GM21447 (cell line): Measurements from ENCODE around the gene SUN3.
A peak's percentile ranks its signal among the peaks of the same experiment; 100 is the strongest.
"Not testable (repeated sequence)": the region's sequence is repeated elsewhere in the genome, so short reads cannot be mapped to it uniquely, and the experiment has no call there.

Experiments used
- ATAC-seq: cut with Tn5 transposase; IDR thresholded peaks from one replicate; pipeline ENCODE4 v1.9.1; 2021; ENCODE audit not compliant: unreplicated experiment

The SUN3 gene

DNA sequence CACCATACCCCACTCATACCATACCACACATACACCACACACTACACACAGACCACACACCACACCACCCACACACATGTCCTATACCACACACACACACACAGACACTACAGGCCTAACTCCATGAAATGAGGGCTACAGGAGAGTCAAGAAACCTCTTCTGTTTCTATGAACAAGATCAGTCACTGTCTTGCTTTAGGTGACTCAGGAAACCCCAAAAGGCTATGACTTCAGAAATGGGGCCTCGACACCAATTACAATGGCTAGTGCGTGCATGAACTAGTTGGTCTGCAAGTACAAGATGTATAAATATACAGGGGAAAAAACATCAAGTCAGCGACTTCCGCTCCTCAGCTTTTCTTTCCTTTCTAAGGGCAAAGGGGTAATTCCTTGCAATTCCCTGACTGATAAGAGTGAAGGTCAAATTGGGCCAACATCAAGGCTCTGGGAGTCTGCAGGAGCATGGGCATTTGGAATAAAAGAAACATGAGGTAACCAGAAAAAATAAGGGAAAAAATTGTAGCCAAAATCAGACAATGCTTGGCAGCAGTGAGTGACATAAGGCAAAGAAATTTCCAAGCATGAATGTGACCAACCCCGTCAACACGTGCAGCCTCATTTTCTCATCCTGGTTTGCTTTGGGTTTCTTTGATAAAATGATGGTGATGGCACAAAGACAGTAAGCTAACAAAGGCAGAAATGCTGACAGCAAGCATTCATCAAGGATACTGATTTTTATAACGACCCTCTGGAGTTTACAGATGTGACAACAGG is 82.1 kb downstream of the SUN3 start:
- ATAC-seq, result no peak

DNA sequence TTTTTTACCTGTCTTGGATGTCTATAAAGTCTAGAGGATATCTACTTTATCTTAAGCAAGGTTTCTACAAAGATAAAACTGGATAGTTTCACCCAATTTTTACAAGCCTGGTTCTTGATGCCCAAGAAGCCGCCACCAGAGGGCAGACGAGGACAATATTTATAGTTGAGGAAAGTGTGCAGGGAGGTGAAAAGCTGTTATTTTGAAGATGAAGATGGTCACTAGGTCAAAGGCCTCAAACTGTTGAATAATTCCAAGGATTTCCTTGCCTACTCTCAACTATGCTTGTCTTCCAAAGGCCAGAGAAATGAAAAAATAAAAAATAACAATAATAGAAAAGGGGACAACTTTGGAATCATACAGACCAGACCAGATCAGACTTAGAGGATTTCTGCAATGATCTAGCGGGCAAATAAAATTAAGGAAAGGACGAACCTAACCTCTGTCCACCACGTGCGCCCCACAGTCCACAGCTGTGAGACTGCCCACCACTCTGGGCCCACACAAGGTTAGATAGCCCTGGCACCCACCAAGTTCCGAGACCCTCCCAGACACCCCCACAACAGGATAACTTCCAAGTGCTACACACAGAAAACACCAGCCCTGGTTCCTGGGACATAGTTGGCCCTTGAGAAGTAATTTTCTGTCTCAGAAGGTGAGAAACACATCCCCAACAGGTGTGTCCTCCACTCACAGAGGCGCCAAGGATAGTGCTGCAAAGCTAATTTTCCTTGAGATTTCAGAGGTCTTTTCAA is 83.5 kb downstream of the SUN3 start:
- ATAC-seq, result no peak

DNA sequence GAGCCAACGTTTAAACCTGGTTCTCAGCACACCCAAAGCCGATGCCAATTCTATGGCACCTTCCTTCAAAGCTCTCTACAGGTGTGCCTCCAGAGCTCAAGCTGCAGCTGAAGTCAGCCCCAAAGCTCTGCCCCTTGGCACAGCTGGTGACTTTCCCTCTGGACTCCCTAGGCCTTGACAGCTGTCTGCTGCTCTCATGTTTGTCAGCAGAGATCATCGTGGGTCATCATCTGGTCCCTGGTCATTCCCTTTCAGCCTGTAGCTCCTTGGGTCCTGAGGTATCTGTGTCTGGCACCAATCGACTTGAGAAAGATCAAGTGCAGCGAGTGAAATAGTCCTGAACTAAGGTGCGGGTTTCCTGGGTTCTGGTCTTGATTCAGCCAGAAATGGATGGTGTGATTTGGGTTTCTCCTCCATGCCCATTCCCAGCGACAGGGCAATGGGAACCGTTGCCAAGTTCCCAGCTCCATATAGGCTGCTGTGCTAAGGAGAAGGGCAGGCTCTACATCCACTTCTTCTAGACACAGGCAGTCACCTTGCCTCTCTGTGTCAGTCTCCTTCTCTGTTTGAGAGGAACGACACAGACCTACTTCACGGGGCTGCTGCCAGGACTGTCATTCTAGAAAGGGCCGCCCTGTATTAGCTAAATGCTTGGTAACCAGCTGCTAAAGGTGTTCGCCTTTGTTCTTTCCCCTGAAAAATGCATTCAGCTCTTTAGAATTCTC is 84.2 kb downstream of the SUN3 start:
- ATAC-seq, result no peak

DNA sequence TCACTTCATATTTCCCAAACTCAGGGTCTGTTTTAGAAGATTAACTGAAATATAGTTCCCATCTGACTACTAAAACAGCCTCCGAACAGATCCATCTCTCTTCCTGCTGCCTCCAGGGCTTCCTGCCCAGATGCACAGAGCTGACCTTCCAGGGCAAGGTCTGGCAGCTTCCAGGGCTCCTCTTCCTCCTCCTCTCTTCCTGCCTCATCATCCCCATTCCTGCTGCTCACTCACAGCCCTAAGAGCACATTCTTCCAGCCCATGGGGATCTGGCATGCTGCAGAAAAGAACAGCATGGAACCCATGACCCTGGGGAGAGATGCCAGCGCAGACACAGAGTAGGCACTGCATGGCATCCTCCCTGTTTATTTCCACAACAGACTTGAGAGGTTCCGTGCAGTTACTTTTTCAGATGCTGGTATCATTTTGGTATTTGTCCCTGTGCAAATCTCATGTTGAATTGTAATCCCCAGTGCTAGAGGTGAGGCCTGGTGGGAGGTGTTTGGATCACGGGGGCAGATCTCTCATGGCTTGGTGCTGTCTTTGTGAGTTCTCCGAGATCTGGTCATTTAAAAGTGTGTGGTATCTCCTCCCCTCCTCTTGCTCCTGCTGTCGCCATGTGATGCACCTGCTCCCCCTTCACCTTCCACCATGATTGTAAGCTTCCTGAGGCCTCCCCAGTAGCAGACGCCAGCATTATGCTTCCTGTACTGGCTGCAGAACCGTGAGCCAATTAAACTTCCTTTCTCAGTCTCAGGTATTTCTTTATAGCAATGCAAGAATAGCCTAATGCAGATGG is 85.0 kb downstream of the SUN3 start:
- no peak for ATAC-seq

DNA sequence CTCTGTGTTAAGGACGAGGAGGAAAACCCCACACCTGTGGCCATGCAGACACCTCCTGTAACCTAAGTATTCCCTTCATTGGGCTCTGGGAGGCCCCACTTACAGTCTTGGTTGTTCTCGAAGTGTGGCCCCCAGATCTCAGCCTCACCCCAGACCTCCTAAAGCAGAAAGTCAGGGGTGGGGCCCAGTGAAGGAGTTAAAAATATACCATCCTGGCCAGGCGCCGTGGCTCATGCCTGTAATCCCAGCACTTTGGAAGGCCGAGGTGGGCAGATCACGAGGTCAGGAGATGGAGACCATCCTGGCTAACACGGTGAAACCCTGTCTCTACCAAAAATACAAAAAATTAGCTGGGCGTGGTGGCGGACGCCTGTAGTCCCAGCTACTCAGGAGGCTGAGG is 86.3 kb downstream of the SUN3 start:
- not testable (repeated sequence) for ATAC-seq

DNA sequence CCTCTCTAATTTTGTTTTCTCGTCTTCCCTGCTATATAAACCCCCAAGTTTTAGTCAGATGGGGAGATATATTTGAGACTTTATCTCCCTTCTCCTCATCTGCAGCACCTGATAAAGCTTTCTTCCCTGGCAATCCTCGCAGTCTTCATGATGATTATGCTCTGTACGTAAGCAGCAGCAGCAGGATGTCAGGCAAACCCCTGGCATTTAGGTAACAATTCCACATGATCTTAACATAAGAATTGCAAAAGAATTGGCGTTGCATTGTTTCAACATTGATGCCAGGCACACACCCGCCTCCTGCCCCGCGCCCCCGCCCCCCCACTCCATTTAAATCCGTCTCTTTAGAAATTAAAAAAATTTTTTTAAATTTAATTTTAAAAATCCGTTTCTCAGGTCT is 86.8 kb downstream of the SUN3 start:
- ATAC-seq, result no peak

DNA sequence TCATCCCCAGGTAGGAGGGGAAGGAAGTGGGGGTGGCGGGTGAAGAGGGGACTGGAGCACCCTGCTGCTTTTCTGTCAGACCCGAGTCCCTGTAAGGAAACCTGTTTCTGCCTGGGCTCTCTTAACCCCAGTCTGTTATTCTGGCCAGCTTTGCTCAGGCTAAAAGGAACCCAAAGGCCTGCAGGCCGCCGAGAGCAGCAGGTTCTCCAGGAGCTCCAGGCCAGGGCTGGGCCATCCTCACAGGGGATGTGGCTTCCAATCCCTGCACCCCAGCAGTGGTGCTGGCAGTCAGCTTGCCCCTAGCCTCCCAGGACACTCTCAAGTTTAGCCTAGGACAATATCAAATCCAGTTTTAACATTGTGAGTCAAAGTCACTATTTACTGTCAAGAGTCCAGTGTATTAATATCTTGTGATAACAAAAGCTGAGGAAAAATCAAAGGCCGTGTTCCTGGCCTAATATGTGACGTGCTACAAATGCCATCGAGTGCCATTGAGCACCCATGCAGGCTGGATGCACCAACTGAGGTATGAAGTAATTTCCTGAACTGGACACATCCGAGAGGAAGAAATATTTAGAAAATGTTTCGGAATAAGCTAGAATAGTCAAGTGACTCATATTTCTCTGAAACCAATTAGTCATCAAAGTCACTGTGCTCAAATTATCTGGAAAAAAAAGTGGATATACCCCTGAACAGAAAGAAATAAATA is 87.6 kb downstream of the SUN3 start:
- no peak for ATAC-seq

DNA sequence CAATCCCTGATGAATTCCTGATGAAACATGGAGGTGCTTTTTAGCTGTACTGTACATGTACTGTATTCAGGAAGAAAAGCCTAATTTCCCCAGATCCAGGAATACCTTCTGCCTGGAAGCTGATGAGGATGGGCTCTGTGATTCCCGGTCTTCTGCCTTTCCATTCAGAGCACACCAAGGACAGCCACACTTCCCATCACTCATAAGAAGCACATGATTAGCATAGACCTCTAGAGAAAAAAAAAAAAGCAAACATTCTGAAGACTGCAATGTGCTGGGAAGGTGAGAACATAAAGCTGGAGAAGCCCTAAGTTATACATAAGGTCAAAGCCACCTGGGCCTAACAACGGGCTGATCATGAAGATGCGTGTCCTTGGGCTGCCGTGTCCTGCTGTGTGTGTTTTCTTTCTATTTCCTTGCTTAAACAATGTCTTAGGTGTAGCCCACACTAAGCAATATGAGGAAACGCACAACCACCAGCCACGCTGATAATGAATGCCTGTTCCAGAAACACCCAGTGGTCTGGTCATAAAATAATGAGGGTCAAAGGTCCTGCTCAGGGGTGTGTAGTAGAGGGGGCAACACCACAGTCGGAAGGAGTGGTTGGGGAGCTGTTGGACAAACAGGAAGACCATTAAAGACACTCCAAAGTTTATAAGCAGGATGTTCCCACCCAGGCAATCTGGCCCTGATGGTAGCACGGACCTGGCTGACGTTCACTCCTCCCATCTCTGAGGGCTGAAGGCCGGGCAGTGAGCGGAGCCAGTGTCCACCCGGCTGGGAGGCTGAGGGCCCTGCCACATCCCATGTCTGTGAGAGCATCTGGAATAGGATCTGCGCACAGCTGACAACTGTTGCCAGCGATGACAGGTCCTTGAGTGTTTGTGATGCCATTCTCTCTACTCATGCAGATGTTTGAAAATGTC is 88.6 kb downstream of the SUN3 start:
- no peak for ATAC-seq

DNA sequence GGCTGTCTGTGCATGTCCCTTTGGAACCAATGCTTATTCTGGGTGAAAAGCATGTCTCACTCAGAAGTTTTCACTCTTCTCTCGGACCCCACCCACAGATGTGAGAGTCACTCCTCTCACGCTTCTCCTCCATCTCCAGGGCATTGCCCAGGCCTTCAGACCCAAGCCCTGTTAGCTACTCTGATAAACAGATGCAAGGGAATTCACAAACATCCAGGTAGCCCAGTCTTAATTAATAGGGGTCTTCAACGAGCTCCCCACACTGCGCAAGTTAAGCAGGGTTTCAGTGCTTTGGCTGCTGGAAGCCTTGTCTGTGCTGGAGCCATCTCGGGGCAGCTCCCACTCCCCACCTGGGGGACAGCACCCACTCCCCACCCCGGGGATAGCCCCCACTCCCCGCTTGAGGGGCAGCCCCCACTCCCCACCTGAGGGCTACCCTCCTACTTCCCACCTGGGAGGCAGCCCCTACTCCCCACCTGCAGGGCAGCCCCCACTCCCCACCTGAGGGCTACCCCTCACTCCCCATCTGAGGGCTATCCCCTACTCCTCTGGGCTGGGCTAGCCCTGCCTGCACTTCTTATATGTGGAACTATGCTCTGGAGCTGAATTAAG is 89.4 kb downstream of the SUN3 start:
- no peak for ATAC-seq

DNA sequence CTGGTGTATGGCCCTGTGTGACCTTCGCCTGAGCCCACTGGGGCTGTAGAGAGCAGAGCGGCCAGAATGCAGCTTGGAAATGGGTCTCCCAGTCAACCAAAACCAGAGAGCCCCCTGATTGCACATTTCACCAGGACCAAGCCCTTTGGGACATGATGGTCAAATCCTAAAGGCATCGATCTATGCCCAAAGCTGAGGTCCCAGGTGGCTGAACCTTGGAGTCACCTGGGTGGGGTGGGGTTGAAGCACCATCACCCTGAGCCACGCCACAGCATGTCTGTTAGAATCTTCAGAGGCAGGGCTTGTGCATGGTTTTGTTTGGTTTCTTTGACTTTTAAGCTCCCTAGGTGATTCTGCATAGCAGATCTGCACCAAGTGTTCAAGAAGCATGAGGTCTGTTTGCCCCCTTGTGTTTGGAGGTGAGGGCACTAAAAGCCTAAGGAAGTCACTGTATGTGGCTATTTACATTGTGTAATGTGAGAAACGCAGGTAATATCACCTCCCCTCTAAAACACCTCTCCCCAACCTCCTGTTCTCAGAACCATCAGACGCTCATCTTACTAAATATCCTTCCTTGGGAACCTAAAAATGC is 90.2 kb downstream of the SUN3 start:
- ATAC-seq, result no peak

DNA sequence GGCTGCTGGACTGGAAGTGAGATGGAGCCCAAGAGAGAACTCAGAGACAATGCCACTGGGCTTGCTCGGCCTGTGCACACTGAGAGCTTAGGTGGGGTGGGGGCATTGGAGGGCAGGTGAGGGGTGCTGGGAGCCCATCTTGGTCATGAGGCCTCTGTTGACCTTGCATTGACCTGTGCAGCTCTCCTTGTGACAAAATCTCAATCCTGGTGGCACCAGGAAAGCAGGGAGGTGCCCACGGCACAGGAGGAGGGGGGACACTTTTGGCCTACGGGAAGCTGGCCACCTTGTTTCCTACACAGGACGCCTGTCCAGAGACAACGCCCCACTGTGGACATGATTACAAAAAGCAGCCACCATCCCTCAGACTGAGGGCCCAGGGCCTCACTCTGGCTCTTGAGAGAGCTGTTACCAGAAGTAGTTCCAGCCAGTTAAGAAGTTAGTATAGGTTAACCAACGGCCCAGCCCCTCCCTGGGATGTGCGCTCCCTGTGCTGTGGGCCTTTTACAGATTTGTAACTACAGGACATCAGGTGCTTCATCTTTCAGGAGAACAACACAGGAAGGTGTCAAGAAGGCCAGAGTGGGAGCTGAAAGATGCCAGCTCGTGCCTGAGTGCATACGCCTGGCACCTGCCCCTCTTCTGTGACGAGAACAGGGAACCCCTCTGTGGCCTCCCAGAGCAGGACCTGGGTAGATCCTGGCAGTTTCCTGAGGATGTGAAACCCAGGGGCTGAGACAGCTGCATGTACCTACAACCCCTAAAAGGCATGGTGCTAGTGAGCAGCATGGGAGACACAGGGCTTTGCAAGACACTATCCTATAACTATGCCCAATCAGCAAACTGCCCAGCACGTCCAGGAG is 91.0 kb downstream of the SUN3 start:
- ATAC-seq, result peak; percentile 64
